GM18526 (cell line): ENCODE measurements around the gene CTCF.

Source experiments
- POLR2A ChIP-seq: IDR thresholded peaks from 3 replicates; pipeline ENCODE4 v1.6.1; 2011; ENCODE audit not compliant: insufficient read length; ENCODE audit errors: extremely low read depth

The CTCF gene

DNA sequence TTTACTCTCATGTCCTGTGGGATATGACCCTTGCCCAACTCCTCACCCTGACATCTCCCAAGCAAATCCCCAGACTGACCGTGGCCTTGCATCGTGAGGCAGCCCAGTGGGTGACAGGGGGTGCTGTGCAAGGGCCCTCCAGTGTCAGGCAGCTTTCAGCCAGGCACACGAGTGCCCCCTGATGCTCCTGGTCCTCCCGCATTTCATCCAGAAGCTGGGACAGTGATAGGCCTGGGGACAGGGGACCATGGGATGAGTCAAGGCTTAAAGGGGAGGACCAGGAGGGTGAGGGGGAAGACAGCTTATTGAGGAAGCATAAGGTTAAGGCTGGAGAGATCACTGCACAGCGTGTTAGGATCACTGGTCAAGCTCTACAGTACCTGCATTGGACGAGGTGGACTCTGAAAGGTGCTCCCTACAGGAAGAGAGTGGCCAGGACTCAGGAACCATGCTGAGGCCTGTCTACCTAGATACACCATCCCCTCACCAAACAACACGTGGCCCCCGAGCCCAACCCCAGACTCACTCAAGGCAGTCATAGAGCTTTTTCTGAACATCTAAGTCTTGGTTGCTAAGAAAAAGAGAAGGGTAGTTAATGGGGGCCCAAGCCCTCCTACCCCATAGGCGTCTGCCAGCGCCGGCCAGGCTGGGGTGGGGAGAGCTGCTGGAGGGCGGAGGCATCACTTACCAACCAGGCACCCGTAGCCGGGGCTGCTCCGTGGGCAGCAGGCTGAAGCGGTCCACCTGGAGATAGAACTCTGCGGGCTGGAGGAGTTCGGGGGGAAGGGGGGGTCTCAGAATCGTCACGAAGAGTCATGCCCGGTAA lies 96.7 kb downstream of the CTCF start:
- TF ChIP-seq POLR2A = no peak

DNA sequence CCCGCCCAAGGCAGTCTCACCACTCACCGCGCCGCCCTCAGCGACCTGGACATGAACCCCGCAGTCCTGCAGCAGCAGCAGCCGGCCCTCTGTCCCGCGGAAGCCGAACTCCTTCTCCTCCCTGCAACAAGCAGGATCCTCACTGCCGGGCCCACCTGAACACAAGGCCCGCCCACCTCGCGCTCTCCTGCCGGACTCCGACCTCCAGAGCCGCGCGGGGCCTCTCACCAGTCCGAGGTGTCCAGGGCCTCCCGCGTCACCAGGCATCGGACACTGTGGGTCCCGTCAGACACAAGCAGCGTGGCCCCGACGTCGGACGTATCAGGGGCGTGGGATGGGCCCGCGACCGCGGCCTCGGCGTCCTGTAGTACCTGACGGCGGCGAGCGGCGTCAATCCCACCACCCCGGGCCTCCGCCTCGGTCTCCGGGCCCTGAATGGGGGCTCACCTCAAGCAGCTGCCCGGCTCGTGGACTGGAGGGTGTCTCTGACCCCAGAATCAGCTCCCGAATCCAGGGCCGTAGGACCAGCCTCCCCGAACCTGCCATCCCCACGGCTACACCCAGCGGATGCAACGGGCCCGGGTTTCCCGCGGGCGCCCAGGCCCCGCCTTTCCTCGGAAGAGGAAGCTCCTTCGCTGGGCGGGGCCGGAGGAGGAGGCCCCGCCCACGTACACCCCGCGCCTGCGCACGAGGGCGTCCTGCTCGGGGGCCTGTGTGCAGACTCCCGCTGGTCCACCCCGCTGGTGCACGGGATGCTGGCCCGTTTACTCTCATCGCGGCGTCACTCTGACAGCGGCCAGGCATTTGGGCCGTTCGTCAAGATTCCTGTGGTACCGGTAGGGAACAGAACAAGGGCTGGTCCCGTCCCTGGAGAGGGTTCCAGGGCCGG lies 97.6 kb downstream of the CTCF start, which contains the start of gene ACD:
Gene ACD, minus strand, starts transcription at position 586 of the 889 bp plus-strand sequence. Its CDS starts 40 bp downstream, at position 546.
- peak; percentile 91 for TF ChIP-seq POLR2A

DNA sequence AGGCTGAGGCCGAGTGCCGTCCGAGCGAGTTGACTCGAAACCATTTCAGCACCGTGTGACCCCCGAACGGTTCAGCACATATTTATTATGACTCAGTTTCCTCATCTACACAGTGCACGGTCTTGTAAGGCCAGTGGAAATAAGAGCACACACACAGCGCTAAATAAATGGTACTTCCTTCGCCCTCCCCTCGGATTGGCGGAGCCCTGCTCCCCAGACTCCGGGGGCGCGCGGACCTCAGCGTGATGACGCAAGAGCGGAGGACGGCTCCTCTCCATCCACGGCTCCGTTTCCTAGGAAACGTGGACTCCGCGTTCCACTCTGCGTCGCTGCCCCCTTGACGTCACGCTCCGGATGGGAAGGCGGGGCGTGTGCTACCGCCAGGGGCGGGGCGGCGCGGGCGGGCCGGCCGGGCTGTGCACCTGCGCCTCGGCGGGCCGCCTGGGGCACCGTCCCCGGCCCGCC lies 98.3 kb downstream of the CTCF start, which contains the start of gene PARD6A:
Gene PARD6A, plus strand, starts transcription at position 397 of the 465 bp plus-strand sequence. CDS start 79 bp downstream, outside the sequence.
- TF ChIP-seq POLR2A = peak; percentile 30

DNA sequence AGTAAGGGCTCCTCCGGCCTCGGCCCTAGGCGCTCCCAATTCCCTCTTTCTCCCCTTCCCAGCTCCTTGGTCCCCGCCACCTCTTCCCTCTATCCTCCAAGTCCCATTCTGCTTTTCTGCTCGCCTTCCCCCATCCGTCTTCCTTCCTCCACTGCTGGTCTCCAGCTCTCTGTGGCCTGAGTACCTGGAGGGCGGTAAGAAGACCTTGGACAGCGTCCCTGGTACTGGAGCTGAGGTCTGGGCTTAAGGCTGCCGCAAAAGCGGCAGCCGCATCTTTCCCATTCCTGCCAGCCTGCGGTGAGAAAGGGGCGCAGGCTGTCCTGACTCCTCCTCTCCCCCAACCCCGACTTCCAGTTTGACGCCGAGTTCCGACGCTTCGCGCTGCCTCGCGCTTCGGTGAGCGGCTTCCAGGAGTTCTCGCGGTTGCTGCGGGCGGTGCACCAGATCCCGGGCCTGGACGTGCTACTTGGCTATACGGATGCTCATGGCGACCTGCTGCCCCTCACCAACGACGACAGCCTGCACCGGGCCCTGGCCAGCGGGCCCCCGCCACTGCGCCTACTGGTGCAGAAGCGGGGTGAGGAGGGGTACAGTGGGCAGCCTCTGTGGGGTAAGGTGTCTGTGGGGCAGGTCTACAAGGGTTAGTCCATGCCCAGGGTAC lies 98.9 kb downstream of the CTCF start:
- no peak for TF ChIP-seq POLR2A

DNA sequence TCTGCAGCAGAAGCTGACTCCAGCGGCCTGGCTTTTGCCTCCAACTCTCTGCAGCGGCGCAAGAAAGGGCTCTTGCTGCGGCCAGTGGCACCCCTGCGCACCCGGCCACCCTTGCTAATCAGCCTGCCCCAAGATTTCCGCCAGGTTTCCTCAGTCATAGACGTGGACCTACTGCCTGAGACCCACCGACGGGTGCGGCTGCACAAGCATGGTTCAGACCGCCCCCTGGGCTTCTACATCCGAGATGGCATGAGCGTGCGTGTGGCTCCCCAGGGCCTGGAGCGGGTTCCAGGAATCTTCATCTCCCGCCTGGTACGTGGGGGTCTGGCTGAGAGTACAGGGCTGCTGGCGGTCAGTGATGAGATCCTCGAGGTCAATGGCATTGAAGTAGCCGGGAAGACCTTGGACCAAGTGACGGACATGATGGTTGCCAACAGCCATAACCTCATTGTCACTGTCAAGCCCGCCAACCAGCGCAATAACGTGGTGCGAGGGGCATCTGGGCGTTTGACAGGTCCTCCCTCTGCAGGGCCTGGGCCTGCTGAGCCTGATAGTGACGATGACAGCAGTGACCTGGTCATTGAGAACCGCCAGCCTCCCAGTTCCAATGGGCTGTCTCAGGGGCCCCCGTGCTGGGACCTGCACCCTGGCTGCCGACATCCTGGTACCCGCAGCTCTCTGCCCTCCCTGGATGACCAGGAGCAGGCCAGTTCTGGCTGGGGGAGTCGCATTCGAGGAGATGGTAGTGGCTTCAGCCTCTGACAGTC lies 99.7 kb downstream of the CTCF start:
- no peak for TF ChIP-seq POLR2A

GRCh38 chr16:67662653-67663010 lies 100.3 kb downstream of the CTCF start:
- TF ChIP-seq POLR2A = no peak

DNA sequence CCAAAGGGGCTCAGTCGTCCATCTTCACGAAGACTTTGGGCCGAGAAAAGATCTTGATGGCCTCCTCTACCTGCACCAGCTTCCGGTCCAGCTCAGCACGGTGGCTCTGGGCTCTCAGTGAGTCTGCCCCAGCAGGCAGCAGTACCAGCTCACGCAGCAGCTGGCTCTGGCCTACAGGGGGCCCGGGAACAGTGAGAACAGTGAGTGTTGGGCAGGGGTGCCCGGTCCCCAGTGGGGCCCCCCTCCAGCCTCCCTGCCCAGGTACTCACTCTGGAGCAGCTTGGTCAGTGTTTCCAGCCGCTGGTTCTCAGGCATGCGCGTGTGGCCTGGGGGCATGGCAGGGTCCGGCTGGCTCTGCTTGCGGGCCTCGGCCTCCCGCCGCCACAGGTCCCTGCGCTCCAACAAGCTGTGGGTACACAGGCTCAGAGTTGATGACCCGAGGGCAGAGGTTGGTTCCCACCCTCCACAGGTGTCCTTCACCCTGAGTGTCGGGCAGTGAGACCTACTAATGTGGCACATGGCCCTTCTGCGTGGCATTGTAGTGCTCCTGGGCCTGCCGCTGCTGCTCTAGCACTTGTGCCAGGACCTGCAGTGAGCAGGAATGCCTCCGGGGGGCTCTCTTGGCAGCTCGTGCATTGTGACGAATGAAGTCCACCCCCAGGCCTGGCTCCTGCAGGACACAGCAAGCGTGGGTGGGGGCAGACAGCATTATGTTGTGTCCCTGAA lies 101.0 kb downstream of the CTCF start:
- TF ChIP-seq POLR2A = no peak

DNA sequence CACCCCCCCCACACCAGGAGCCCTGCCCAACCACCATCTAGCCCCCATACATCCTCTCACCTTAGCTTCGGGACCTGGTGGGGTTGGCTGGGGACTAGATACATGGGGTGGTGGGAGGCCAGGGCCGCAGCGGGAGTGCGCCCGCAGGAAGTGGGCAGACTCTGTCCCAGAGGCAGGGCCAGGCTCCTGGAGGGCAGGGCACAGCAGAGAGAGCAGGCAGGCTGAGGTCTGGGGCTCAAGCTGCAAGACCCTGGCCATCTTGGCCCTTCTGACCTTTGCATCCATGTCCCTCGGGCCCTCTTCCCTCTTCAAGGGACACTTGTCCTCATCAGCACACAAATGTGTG lies 101.5 kb downstream of the CTCF start:
- no peak for TF ChIP-seq POLR2A

GRCh38 chr16:67664258-67664657 lies 101.9 kb downstream of the CTCF start:
- no peak for TF ChIP-seq POLR2A

DNA sequence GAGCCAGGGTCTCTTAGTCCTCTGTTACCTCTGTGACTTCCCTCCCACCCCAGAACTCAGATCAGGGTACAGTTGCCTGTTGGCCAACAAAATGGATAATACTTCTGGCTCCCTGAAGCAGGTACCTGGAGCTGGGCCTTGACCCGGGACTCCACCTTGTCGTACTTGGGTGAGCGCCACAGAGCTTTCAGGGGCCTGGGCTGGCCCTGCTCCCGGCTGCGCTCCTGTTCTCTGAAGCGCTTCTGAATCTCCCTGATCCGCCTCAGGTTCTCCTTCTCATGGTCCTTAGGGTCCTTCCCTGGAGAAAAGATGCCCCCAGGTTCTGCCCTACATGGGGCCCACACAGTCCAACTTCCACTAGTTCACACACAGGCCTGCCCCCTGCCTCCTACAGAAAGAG lies 102.5 kb downstream of the CTCF start:
- no peak for TF ChIP-seq POLR2A

- TF ChIP-seq POLR2A = no peak
These were observed 103.3 kb downstream of the CTCF start for GRCh38 chr16:67665598-67665997.

- TF ChIP-seq POLR2A = no peak
These were observed 103.8 kb downstream of the CTCF start for GRCh38 chr16:67666032-67666551.

DNA sequence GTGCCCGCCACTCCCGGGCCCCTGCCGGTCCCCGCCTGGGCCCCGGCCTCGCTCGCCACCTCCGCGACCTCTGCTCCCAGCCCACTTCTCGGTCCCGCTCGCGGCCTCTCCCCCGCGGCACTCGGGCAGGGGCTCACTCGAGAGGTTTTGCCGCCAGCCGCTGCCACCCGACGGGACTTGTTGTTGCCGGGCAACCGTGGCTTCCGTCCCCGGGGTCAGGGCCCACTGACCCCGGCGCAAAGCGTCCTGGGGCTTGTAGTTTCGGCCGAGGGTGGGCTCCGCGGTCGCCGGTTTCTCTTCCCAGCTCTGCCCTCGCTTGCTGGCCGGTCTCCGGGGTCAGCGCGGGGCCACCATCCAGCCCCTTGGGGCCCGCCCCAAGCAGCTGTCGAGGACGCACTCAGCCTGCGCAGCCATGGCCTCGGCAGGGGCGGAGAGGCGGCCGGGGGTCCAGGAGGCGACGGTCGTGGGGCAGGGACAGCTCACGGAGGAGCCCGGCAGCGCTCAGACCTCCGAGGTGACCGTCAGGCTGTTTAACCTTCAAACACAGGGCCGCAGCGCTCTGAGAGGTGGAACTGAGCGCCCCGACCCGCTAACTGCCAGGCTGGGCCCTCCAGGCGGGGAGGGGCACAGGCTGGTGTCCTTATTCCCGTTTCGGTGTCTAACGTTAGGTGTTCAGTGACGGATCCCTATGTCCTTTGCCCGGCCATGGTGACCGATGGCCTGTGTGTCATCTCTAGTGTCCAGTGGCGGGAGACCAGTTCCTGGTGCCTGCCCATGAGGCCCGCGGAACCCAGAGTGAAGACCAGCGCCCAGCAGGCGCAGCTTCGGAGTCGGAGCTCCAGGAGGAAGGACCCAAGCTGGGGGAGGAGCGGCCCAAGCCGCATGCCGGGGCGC lies 104.5 kb downstream of the CTCF start, which contains the start of the genes C16orf86 and ENKD1:
Gene C16orf86, plus strand, starts transcription at position 256 of the 894 bp plus-strand sequence. Its CDS starts 157 bp downstream, at position 413.
Gene ENKD1, minus strand, starts transcription at position 192 of the 894 bp plus-strand sequence. CDS start 308 bp downstream, outside the sequence.
- TF ChIP-seq POLR2A = no peak
